ENCODE data around the gene BLM. TPM values are rescaled to one million over a fixed set of nuclear protein-coding genes. Genes with fewer than 3 reads are reported as not detected.

BLM gene
- total and polyA plus RNA-seq, 2 of the 8 experiments (the other 6 are each of a cell fraction or from before 2014, with no cell fraction given): 15.2 to 46.7 TPM

DNA sequence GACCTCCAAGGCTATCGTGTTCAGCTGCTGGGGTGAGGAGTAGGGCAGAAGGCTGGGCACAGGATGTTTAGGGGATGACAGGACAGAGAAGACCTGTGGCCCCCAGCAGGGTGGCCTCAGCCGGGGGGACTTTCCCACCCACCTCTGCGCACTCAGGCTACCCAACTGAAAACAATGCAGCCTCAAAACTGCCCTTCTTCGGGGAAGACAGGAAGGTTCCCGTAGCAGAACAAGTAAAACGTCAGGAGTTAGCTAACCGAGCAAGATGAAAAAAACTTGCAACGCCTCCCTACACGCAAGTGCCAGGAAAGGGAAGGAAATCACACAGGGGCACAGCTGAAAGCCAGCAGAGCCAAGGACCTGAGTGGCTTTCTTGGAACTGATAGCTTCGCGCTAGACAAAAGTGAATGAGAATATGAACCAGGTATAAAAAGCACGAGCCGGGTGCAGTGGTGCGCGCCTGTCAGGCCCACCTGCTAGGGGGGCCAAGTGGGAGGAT is 112.8 kb downstream of the BLM start:
- no peak overlapping the region for H2AK5ac ChIP-seq (ENCODE audit: low read depth, low read length)
- H3K4me3 ChIP-seq (ENCODE audit: extremely low read depth in 1 of 4, insufficient read depth in 2 of 4, low read depth in 3 of 4, low read length in 4 of 4): no peak overlapping the region
- H3K14ac ChIP-seq (ENCODE audit: insufficient read length): no peak overlapping the region
- no peak overlapping the region for H3K4me2 ChIP-seq (ENCODE audit: insufficient read depth in 1 of 2, low read depth in 2 of 2, low read length in 2 of 2)
- no peak overlapping the region for H3K23ac ChIP-seq (ENCODE audit: insufficient read length)
- no peak overlapping the region for H3K18ac ChIP-seq (ENCODE audit: extremely low read depth, low read length)
- FAIRE-seq (no peak), DNase-seq (ENCODE audit: low read depth in 1 of 2, low spot score in 2 of 2) (no peak)
- H4K20me1 ChIP-seq (replicated peaks in 1 of 2; ENCODE audit: control insufficient read depth in 1 of 2, insufficient read depth in 2 of 2, low read length in 2 of 2): no peaks in the 10 kb centered on the region
- no peaks in the 10 kb centered on the region for H3K9me3 ChIP-seq (ENCODE audit: insufficient read depth in 2 of 2, low read depth in 1 of 2, low read length in 1 of 2)
- no peaks in the 10 kb centered on the region for H3K79me2 ChIP-seq (ENCODE audit: control insufficient read depth in 1 of 2, insufficient read depth in 2 of 2, low read length in 2 of 2)
- H2BK12ac ChIP-seq (ENCODE audit: low read depth, low read length): no peak overlapping the region
- H3K27me3 ChIP-seq (replicated peaks in 1 of 4; ENCODE audit: control insufficient read depth in 3 of 4, extremely low read depth in 1 of 4, insufficient read depth in 3 of 4, low read length in 3 of 4): no peaks in the 10 kb centered on the region; a peak in 1 of 7 replicates
- no peaks in the 10 kb centered on the region for H3K23me2 ChIP-seq (ENCODE audit: low read depth, low read length)
- no peak overlapping the region for H3K9ac ChIP-seq (replicated peaks in 1 of 4; ENCODE audit: extremely low read depth in 1 of 4, low read depth in 3 of 4, low read length in 3 of 4)
- H2BK5ac ChIP-seq (ENCODE audit: low read depth, low read length): no peak overlapping the region
- no peak overlapping the region for H3K27ac ChIP-seq (ENCODE audit: low read depth, low read length)
- no peak overlapping the region for H4K8ac ChIP-seq (ENCODE audit: extremely low read depth, insufficient read depth, low read length)
- H3K56ac ChIP-seq (replicated peaks; ENCODE audit: insufficient read length, low read depth, low read length): no peak overlapping the region
- H4K5ac ChIP-seq (ENCODE audit: insufficient read length, low read depth, low read length): no peak overlapping the region
- H4K91ac ChIP-seq (replicated peaks; ENCODE audit: insufficient read length, low read length): no peak overlapping the region
- no peak overlapping the region for H2BK120ac ChIP-seq (replicated peaks; ENCODE audit: low read depth, low read length)
- no peak overlapping the region for H2AFZ ChIP-seq (ENCODE audit: low read length)
- no peak overlapping the region for H2BK20ac ChIP-seq (ENCODE audit: low read length)
- peak overlapping the region; percentile 76 for H3K4ac ChIP-seq (replicated peaks; ENCODE audit: insufficient read length, low read depth, low read length)
- ChIA-PET POLR2A (ENCODE audit: partially characterized antibody) (interaction anchor here (1.0 to 1.6 kb wide), 2 partner anchors 19 to 34 kb away, joined by 3 read pairs; no protein-coding TSS in a partner anchor), CTCF (ENCODE audit: partially characterized antibody) (interaction anchor here (1.0 to 10.9 kb wide), 9 partner anchors 10 to 103 kb away, joined by 3 to 54 read pairs (median 3); partner anchors contain the start of gene FES)
- no peaks in the 10 kb centered on the region; a peak in 1 of 7 replicates for H3K4me1 ChIP-seq (replicated peaks in 1 of 4; ENCODE audit: control insufficient read depth in 3 of 4, insufficient read depth in 4 of 4, low read length in 3 of 4)
- WGBS, 2 experiments (ENCODE audit: extremely low coverage in 1 of 2, insufficient coverage in 1 of 2, insufficient read length in 1 of 2, insufficient replicate concordance in 2 of 2, low coverage in 1 of 2, low lambda C conversion rate in 2 of 2, missing lambda C conversion rate in 1 of 2): 95% methylated on average over 15 of the region's 15 CpGs; no CpG with 5 or more reads in 1 of the 2 experiments
- H2BK15ac ChIP-seq (ENCODE audit: low read length): no peak overlapping the region
- no peaks in the 10 kb centered on the region for H3K79me1 ChIP-seq (ENCODE audit: low read depth, low read length)
- no peaks in the 10 kb centered on the region for H3K36me3 ChIP-seq (ENCODE audit: control insufficient read depth in 2 of 4, insufficient read depth in 4 of 4, low read length in 3 of 4)
- TF ChIP-seq YY1 (IDR thresholded peaks at IDR 0.05; ENCODE audit: low read depth, low read length) (no peak), SIX5 (IDR thresholded peaks at IDR 0.05; ENCODE audit: low read depth, low read length) (no peak), CEBPB (IDR thresholded peaks at IDR 0.05; ENCODE audit: low read depth, low read length) (no peak), SAP30 (IDR thresholded peaks at IDR 0.05; ENCODE audit: insufficient read depth, insufficient replicate concordance, low read length) (no peak), TCF12 (IDR thresholded peaks at IDR 0.05; ENCODE audit: low read depth, low read length) (no peak), NRF1 (IDR thresholded peaks at IDR 0.05; ENCODE audit: low read depth, low read length) (no peak), GABPA (IDR thresholded peaks at IDR 0.05; ENCODE audit: borderline replicate concordance, insufficient read depth, low read length) (no peak)
- TF ChIP-seq, protein P1, sequence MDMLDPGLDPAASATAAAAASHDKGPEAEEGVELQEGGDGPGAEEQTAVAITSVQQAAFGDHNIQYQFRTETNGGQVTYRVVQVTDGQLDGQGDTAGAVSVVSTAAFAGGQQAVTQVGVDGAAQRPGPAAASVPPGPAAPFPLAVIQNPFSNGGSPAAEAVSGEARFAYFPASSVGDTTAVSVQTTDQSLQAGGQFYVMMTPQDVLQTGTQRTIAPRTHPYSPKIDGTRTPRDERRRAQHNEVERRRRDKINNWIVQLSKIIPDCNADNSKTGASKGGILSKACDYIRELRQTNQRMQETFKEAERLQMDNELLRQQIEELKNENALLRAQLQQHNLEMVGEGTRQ (IDR thresholded peaks at IDR 0.05; ENCODE audit: low read length): no peak
- TF ChIP-seq, protein P2, sequence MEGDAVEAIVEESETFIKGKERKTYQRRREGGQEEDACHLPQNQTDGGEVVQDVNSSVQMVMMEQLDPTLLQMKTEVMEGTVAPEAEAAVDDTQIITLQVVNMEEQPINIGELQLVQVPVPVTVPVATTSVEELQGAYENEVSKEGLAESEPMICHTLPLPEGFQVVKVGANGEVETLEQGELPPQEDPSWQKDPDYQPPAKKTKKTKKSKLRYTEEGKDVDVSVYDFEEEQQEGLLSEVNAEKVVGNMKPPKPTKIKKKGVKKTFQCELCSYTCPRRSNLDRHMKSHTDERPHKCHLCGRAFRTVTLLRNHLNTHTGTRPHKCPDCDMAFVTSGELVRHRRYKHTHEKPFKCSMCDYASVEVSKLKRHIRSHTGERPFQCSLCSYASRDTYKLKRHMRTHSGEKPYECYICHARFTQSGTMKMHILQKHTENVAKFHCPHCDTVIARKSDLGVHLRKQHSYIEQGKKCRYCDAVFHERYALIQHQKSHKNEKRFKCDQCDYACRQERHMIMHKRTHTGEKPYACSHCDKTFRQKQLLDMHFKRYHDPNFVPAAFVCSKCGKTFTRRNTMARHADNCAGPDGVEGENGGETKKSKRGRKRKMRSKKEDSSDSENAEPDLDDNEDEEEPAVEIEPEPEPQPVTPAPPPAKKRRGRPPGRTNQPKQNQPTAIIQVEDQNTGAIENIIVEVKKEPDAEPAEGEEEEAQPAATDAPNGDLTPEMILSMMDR (IDR thresholded peaks at IDR 0.05; ENCODE audit: control extremely low read depth in 1 of 3, insufficient read depth in 1 of 3, low read depth in 1 of 3, low read length in 3 of 3): no peak

Measured in H1 (cell line).